CD4-positive, alpha-beta T cell treated with Interleukin-4 for 4 hours (primary cell): Measurements from ENCODE around the gene NKX2-3.

Experiments
- DNase-seq: peaks from one replicate; pipeline ENCODE4 v3.0.0-alpha.2; 2020

Gene NKX2-3

GRCh38 chr10:99532687-99533495 is at the start of gene NKX2-3:
Gene NKX2-3 (plus strand): TSS chr10:99532942. CDS start chr10:99533132, 190 bp downstream.
- DNase-seq, result no peak

- DNase-seq, result no peak
Observed at GRCh38 chr10:99484626-99485581, 47.8 kb upstream of the NKX2-3 start.

- no peak for DNase-seq
Observed at GRCh38 chr10:99487125-99487807, 45.5 kb upstream of the NKX2-3 start.

GRCh38 chr10:99489271-99489670 is 43.5 kb upstream of the NKX2-3 start:
- DNase-seq, result no peak

- no peak for DNase-seq
Observed at GRCh38 chr10:99497343-99498025, 35.3 kb upstream of the NKX2-3 start.

- no peak for DNase-seq
Observed at GRCh38 chr10:99506416-99506815, 26.3 kb upstream of the NKX2-3 start.

GRCh38 chr10:99507265-99507664 is 25.5 kb upstream of the NKX2-3 start:
- no peak for DNase-seq

GRCh38 chr10:99513061-99513460 is 19.7 kb upstream of the NKX2-3 start:
- no peak for DNase-seq

GRCh38 chr10:99519690-99520039 is 13.1 kb upstream of the NKX2-3 start:
- DNase-seq, result no peak

GRCh38 chr10:99520040-99520846 is 12.5 kb upstream of the NKX2-3 start:
- DNase-seq, result no peak

GRCh38 chr10:99520847-99521764 is 11.6 kb upstream of the NKX2-3 start:
- no peak for DNase-seq

- no peak for DNase-seq
Observed at GRCh38 chr10:99521765-99522469, 10.8 kb upstream of the NKX2-3 start.

- no peak for DNase-seq
Observed at GRCh38 chr10:99522470-99523250, 10.1 kb upstream of the NKX2-3 start.

- DNase-seq, result no peak
Observed at GRCh38 chr10:99523251-99523773, 9.4 kb upstream of the NKX2-3 start.

GRCh38 chr10:99524050-99524666 is 8.6 kb upstream of the NKX2-3 start:
- no peak for DNase-seq

GRCh38 chr10:99524736-99525380 is 7.9 kb upstream of the NKX2-3 start:
- no peak for DNase-seq

- DNase-seq, result no peak
Observed at GRCh38 chr10:99525897-99526296, 6.8 kb upstream of the NKX2-3 start.
